GM18861 (cell line): ENCODE data around the gene MSMP.

Experiments
- ATAC-seq: cut with Tn5 transposase; IDR thresholded peaks from one replicate; pipeline ENCODE4 v1.9.1; 2021; ENCODE audit not compliant: unreplicated experiment

MSMP gene

DNA sequence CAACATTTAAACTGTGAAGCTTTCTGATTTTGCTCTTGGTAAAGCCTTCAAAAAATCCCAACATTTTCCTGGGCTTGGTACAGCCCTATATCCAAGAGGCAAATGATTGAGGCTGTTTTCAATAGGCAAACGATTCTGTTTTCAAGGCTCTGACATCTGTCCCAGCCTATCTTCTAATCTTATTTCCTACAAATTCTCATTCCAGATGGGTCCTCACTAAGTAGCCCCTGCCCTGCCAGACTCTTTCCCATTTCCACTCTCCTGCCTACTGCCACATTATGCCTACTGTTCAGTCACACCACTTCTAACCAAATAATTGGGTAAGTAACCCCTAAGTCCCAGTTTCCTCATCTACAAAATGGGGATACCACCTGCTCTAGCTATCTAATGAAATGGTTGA, 8.5 kb downstream of the MSMP start:
- no peak for ATAC-seq

DNA sequence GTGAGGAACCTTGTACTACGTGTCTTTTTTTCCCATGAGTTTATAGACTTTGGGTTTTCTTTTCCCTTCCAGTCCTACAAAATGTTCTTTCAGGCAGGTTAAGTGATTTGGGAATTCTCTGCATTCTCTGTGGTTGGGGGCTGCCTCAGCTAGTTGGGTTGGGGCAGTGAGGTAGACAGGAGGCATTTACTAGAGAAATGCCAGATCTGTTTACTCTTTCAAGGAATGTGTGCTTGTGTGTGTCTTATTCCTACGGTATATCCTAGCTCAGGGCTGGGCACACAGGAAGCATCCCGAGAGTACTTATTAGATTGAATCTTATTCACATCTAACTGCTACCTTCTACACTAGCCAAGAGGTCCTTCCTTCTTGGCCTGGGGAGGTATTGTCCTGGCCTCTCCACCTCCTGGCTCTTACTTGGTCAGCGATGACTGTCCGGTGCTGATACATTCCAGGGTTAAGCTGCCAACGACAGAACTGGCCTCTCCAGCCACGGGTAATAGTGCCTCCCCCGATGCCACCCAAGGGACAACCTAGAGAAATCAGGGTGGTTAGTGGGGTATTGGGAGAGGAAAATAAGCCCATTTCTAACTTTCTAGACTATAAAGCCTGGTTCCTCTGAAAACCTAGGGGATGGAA, 10.1 kb downstream of the MSMP start:
- ATAC-seq: no peak

DNA sequence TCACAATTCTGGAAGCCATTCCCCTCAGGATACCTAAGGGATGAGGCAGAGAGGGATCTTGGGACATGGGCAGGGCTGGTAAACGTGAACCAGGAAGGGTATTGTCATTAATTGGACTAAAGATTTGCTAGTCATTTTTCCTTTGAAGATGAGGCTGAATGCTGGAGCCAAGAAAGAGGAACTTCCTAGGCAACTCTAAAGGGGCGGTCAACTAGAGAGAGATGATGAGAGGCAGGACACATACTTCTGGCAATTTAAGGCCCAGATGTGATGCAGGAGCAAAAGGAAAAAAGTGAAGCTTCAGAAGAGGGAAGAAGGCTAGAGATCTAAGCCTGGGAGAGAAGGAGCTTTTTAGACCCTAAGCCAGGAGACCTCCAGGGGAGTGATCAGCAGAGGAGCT, 10.6 kb downstream of the MSMP start:
- ATAC-seq: no peak

DNA sequence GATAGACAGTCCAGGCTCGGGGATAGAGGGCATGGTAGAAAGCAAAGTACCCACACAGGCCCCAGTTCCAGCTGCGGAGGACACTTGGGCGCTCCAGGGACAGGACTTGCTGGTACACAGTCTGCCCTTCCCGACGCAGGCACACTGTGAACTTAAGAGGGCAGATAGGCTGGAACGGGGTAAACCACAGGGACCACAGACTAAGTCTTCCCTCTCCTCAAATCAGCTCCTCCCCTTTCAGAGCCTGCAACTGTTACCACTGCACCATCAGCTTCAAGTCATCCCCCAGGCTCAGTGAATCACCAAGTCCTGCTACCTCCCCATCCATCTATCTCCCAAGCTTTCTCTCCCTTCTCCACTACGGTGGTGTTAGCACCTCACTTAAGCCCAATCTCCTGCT, 12.3 kb downstream of the MSMP start:
- no peak for ATAC-seq

DNA sequence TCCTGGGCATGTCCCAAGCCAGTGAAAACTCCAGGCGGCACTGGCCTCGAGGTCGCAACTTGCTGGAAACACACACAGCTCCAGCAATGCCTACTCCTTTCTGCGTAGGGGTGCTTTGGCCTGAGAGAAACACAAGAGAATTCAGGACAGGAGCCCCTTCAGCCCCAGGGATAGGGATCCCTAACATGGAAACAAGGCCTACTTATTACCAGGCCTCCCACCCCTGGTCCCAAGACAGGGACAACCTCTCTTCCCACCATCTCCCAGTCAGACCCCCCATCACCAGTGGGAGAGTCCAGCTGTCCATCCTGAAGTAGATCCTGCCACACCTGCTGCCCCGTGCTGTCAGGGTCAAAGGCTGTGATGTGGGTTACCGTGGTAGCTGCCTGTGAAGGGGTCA, 13.8 kb downstream of the MSMP start:
- no peak for ATAC-seq

DNA sequence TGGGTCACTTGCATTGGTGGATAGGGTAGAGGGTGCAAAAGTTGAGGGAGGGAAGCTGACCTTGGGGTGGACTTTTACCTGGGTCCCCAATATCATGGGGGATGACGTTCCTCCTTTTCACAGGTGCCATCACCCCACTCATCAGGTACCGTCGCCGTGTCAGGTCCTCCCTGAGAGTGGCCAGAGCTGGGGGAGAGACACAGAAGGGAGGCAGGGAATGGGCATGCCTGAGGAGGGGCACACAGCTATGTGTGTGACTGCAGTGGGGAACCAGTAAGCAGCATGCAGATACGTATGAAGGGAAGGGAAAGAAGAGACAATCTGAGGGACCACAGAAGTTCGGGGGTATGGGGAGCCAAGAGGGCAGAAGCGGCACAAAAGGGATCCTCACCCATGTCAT, 15.2 kb downstream of the MSMP start:
- ATAC-seq: no peak

DNA sequence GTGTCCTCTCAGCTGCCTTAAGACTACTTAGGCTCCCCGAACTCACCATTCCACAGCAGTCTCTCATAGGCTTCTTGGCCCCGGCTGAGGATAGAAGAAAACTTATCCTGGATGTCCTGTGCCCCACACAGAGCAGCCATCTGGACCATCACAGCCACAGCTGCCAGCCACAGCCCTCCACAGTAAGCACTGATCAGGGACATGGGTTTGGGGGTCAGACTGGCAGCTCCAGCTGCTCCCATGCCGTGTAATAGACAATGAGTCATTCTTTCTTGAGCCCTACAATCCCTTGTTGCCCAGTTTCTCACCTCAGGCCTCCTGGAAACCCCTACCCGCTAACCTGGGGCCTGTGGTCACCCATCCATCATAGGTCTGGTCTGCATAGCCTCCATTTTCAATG, 15.9 kb downstream of the MSMP start:
- ATAC-seq: no peak

DNA sequence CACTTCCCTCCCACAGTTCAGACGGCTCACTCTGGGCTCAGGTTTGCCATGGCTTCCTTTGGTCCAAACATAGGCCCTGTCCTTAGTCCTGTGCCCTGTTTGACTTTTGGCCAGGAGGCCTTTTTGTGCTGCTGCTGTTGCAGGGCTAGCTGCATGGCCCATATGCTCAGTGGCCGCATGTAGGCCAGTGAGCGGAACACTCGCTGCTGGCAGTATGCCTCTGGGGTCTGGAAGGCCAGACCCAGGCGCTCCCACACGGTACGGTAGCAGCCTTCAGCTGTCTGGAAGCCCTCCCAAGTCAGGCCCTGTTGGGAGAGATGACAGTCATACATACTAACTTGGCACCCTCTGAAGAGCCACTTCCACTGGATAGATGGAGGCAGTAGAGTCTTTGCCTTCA, 16.9 kb downstream of the MSMP start:
- no peak for ATAC-seq

DNA sequence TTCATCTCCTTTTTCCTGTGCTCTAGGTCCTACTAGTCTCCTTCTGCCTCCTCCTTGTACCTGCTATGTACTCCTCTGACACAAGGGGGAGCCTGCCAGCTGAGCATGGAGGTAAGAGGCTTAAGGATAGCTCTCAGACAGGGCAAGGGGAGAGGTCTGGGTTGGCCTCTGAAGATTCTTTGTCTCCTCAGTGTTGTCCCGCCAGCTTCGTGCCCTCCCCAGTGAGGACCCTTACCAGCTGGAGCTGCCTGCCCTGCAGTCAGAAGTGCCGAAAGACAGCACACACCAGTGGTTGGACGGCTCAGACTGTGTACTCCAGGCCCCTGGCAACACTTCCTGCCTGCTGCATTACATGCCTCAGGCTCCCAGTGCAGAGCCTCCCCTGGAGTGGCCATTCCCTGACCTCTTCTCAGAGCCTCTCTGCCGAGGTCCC, 17.9 kb downstream of the MSMP start:
- ATAC-seq: no peak

DNA sequence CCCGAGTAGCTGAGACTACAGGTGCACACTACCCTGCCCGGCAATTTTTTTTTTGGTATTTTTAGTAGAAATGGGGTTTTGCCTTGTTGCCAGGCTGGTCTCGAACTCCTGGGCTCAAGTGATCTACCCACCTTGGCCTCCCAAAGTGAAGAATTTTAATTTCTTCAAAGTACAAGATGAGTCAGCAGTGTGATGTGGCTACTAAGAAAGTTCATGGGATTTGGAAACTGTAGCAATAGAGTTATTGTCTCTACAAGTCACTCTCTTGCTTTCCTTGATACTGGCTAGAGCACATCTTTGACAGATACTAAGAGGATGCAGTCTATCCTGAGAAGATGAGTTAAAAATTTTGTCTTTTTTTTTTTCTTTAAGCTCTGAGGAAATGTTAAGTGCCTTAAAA, 20.0 kb downstream of the MSMP start:
- no peak for ATAC-seq

DNA sequence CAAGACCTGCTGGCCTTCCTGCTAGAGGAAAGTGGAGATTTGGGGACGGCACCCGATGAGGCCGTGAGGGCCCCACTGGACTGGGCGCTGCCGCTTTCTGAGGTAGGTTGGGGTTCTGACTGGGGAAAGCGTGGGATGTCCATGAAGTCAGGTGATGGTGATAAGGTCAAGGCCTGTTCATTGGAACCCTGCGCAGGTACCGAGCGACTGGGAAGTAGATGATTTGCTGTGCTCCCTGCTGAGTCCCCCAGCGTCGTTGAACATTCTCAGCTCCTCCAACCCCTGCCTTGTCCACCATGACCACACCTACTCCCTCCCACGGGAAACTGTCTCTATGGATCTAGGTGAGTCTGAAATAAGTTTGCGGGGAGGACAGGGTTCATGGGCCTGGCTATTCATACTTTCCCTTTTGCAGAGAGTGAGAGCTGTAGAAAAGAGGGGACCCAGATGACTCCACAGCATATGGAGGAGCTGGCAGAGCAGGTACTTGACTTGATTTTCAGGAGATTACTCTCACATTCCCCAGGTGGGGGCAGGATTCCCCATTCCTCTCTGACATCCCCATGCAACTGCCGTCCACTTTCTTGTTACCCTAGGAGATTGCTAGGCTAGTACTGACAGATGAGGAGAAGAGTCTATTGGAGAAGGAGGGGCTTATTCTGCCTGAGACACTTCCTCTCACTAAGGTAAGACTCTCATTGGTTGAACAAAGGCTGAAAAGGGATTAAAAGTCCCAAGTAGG, 21.1 kb downstream of the MSMP start:
- peak; percentile 2 for ATAC-seq

DNA sequence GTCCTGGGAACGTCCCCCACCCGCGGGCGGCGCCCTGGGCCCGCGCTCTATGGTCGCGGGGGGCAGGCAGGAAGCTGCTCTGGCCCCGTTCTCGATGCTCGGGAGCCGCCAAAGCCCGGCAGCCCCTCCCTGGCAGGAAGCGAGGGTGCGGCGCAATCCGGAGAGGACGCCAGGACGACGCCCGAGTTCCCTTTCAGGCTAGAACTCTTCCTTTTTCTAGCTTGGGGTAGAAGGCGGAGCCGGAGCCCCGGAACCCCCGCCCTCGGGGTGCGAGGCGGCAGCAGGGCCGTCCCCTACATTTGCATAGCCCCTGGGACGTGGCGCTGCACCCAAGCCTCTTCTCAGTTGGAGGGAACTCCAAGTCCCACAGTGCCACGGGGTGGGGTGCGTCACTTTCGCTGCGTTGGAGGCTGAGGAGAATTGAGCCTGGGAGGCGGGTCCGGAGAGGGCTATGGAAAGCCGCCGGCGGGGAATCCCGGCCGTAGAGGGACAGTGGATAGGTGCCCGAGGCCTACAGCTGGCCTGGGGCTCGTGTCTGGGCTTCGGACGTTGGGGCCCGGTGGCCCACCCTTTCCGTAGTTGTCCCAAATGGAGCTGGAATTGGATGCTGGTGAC, 21.8 kb downstream of the MSMP start, which contains the start of the genes CREB3 and TLN1:
Gene CREB3, plus strand, starts transcription at position 482 of the 615 bp plus-strand sequence. Its CDS starts 107 bp downstream, at position 589.
Gene TLN1, minus strand, starts transcription at position 11 of the 615 bp plus-strand sequence. CDS start 6,501 bp downstream, outside the sequence.
- peak; percentile 71 for ATAC-seq

DNA sequence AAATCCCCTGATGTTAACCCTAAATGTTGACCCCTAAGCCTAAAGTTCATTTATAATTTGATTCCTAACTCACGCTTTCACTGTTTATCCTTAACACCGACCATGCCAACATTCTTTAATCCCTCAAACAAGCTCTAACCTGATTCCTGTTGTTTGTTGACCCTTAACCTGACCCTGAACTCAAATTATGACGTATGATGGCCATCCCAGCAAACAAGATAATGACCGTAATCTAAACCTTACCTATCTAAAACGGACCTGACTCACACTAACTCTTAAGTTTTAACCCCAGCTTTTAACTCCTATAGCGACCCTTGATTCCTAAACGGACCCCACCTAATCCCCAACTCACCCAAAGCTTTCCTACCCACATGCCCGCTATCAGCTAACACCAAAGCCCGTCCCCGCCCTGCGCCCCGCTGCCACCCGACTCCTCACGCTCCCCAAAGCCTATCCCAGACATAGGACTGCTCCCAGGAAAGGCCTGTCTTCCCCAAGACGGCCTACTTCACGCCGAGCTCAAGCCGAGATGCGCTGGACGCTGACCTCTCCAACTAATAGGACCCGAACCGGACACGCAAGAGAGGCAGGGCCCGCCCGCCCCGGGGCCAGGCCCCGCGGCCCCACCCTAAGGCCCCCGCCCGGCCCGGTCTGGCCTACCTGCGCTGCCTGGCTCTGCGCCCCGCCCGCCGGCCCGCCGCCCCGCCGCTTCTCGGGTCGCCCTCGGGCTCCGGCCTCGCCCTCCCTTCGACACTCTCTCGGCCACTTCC, 22.5 kb downstream of the MSMP start:
- no peak for ATAC-seq

DNA sequence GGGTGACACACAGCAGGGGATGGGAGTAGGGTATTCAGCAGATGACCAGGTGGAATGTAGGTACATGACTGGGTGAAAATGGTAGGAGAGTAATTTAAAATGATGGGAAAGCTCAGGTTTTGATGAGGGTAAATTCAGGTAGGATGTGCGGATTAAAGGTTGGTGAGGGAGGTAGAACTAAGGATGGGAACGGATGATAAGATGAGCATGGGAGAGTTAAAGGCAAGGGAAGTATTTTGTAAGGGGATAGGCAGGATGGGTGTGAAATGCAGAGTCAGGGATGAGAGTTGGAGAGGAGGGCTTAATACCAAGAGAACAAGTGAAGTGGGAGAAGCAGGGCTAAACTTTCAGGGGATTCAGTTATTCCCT, 23.6 kb downstream of the MSMP start:
- no peak for ATAC-seq

DNA sequence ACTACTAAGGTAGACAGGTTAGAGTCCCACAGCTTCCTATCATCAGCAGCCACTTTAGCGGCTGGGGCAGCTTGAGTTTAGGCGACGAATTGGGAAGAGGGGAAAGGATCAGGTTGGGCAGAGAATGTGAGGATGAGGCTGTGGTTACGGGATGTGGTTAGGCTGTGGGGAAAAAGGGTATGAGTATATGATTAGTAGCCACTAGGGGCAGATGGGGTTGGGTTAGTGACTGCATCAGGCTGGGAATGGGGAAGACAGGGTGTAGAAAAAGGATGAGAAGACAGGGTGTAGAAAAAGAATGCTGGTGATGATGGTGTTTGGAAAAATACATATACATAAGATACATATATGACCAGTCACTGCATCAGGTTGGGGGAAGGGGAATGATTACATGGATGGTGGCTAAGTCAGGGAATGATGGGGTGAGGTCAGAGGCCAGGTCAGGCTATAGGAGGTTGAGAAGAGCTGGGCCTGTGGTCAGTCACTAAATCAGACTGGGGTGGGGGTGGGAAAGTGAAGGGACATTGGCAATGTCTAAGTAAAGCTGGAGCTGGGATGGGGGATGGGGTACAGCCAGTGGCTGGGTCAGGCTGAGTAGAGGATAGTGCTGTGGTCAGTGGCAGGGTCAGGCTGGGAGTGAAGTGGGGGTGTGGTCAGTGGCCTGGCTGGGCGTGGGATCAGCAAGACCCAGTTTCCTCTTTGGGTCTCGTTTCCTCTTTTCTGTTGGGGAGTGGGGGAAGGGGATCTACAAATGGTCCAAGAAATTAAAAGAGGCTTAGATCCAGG, 24.2 kb downstream of the MSMP start:
- ATAC-seq: no peak

DNA sequence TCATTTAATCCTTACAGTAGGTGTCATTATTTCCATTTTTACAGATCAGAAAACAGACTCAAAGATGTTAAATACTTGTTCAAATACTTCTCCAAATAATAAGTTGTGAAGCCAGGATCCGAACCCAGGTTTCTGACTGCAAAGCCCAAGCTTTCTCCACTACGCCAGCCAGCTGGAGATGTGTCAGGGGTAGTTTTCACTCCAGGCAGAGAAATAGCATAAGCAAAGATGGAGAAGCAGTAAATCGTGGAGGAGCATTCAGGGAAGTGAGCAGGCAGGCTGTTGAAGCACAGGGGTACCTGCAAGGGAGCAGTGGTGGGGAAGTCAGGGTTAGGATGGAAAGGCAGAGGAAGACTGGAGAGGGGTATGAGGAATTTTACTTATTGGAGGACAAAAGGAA, 25.0 kb downstream of the MSMP start:
- no peak for ATAC-seq

DNA sequence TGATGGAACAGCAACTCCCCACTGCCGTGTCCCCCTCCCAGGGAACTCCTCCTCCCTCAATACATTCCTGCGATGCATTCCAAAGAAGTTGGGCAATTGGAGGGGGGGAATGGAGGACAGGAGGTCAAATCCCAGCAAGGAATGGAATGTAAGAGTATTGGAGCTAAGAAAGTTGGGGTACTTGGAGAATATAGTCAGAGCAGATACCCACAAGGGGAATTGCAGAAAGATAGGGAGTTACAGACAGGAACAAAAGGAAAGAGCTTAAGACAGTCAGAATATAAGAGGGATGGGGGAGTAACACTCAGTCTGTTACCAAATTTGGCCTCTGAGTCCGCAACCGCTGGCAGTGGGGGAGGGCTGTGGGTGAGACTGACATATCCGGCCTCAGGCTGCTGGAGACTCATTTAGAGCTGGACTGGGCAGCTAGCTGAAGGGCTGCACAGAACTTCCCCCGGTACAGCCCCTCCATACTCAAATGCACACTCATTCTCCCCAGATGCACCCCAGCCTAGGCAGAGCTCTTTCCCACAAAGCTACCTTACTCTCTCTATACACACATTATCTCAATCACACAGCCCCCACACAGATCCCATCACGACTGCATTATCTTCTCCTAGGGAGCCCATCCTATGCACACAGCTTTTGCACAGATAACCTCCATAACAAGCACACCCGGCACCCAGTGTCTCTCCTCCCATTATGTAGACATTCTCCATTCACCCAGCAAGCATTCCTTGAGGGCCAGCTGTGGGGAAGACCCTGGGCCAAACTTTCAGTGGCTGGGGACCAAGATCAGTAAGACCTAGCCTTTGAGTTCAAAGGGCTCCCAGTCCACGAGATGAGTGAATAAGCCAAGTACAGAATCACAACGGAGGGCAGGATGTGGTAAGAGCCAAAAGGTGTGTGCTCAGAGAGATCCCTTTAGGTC, 25.8 kb downstream of the MSMP start:
- ATAC-seq: no peak

DNA sequence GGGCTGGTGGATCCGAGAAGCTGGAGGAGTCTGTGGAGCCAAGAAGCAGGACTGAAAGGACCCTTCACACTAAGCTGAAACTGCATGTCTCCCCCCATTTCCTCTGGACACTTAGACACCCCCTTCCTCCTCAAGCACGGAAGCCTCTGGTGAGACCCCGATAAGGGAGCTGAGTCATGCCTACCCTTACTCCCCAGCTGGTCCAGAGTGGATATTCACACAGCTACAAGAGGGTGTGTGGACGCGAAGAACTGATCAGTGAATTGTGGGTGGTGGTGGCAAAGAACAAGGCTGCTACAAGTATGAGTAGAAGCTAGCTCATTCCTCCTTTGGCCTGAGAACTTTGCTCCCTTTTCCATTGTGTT, 26.4 kb downstream of the MSMP start:
- no peak for ATAC-seq

DNA sequence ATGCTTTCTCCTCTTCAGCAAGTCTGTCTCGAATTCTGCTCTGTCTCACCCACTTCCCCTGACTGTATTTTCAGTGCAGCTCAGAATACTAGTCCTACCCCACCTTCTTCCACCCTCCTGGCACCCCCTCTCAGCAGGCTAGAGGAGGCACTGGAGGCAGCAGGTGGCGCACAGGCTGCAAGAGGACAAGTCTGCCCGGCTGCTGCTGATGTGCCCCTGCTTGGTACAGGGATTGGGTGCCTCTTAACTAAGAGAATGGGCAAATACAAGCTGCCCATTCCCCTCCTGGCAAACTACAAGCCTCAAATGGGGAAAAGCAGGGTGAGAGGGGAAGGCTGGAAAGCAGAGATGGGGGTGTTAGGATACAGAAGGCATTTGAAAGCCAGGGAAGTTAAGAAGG, 27.1 kb downstream of the MSMP start:
- peak; percentile 43 for ATAC-seq

DNA sequence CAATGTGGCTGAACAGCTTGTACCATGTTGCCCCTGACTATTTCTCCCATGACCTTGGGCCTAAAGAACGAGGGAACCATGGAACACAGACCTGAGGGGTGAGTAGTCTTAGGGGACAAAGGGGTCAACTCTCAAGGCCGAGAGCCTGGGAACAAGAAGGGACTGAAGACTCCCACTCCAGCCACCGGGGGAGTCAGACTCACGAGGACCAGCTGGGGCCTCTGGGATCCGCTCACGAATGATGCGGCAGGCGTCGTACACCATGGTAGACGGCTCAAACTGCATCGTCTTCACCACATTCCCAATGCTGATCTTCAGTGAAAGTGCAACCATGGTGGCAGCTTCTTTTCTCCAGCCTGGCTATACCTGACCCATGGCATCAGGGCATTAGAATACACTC, 28.7 kb downstream of the MSMP start:
- ATAC-seq: no peak
